Measurements from ENCODE around the gene DCC.

DNA sequence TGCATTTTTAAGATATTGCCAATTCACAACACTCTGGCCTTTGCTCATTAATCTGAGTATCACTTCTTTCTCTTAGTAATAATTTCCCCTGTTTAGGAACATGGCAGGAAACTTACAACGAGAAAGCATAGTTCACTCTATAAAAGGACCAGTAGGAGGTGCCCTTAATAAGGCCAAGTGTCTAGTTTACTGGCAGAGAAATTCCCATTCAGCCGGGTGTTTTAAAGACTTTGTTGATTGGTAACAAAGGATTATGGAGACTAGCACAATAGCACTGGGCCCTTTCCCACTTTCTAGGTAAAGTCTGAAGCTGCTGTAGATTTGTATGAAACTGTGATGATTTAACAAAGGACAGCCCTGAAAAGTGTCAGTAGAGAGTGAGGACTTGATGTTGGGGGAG, 3.1 kb downstream of the DCC start:
- no peak for TF ChIP-seq MAFK (IDR thresholded peaks at IDR 0.05; ENCODE audit: partially characterized antibody)
- TF ChIP-seq ZFP36 (IDR thresholded peaks at IDR 0.05; ENCODE audit: borderline replicate concordance, partially characterized antibody) = no peak
- TF ChIP-seq CTCF (IDR thresholded peaks at IDR 0.05) = peak; percentile 24
- no peak for TF ChIP-seq ESRRA (IDR thresholded peaks at IDR 0.05; ENCODE audit: borderline replicate concordance, low read length)

Measured in A549 (cell line).